NCI-H460 (cell line): ENCODE data around the gene FUBP1. TPM values are rescaled to one million over a fixed set of nuclear protein-coding genes. Genes with fewer than 3 reads are reported as not detected.
"Not testable (repeated sequence)": the region's sequence is repeated elsewhere in the genome, so short reads cannot be mapped to it uniquely, and the experiment has no call there.

Experiments
- DNase-seq: peaks from one replicate; pipeline ENCODE4 v3.0.0-alpha.2; 2016; ENCODE audit warnings: low read depth; ENCODE audit errors: extremely low read depth
- total RNA-seq: library from RNA; depleted of rRNA; stranded (reverse); fragments of >200 nt; shearing (Covaris generic); gene quantifications from 2 replicates; pipeline ENCODE4 v1.2.3, GENCODE V29; 2014

FUBP1 gene
- total RNA-seq, 1 experiment from 2014 or later = 124 TPM

- DNase-seq = no peak
Observed at GRCh38 chr1:77948841-77949424, 29.9 kb downstream of the FUBP1 start.

GRCh38 chr1:77945345-77945744, 33.5 kb downstream of the FUBP1 start:
- no peak for DNase-seq

GRCh38 chr1:77942400-77943140, 36.3 kb downstream of the FUBP1 start:
- no peak for DNase-seq

GRCh38 chr1:77940921-77941570, 37.8 kb downstream of the FUBP1 start:
- DNase-seq = no peak

GRCh38 chr1:77938651-77939050, 40.2 kb downstream of the FUBP1 start:
- DNase-seq = no peak

GRCh38 chr1:77929806-77930205, 49.1 kb downstream of the FUBP1 start:
- no peak for DNase-seq

GRCh38 chr1:77927414-77927813, 51.5 kb downstream of the FUBP1 start:
- no peak for DNase-seq

GRCh38 chr1:77926561-77927357, 52.1 kb downstream of the FUBP1 start:
- DNase-seq = no peak

- DNase-seq = no peak
Observed at GRCh38 chr1:77925956-77926355, 52.9 kb downstream of the FUBP1 start.

- DNase-seq = no peak
Observed at GRCh38 chr1:77925518-77925917, 53.4 kb downstream of the FUBP1 start.

- DNase-seq = not testable (repeated sequence)
Observed at GRCh38 chr1:77918918-77919317, 60.0 kb downstream of the FUBP1 start.

GRCh38 chr1:77910116-77910515, 68.8 kb downstream of the FUBP1 start:
- no peak for DNase-seq

- no peak for DNase-seq
Observed at GRCh38 chr1:77906624-77907023, 72.2 kb downstream of the FUBP1 start.

GRCh38 chr1:77906019-77906545, 72.8 kb downstream of the FUBP1 start:
- DNase-seq = no peak

- DNase-seq = no peak
Observed at GRCh38 chr1:77905603-77906002, 73.3 kb downstream of the FUBP1 start.

GRCh38 chr1:77900687-77901293, 78.1 kb downstream of the FUBP1 start:
- peak; percentile 52 for DNase-seq

GRCh38 chr1:77899647-77900320, 79.1 kb downstream of the FUBP1 start:
- DNase-seq = no peak
